Measurements from ENCODE around the gene DISC1.

The DISC1 gene

GRCh38 chr1:231838521-231838920, 211.9 kb downstream of the DISC1 start:
- no peaks in the 10 kb centered on the region for H3K9me3 ChIP-seq (ENCODE audit: control insufficient read depth in 2 of 2, low read length in 2 of 2)
- H3K9ac ChIP-seq (ENCODE audit: low read depth in 1 of 2, low read length in 2 of 2): no peak overlapping the region
- no peaks in the 10 kb centered on the region for H3K4me1 ChIP-seq (ENCODE audit: control insufficient read depth in 2 of 2, insufficient read depth in 2 of 2, low read length in 2 of 2)
- H3K4me3 ChIP-seq (ENCODE audit: low read length in 2 of 2): no peak overlapping the region
- H3K27me3 ChIP-seq (ENCODE audit: control insufficient read depth in 2 of 2, insufficient read depth in 2 of 2, low read length in 2 of 2): no peaks in the 10 kb centered on the region
- H3K27ac ChIP-seq (ENCODE audit: low read depth in 2 of 2, low read length in 2 of 2): no peak overlapping the region
- H3K36me3 ChIP-seq (ENCODE audit: control insufficient read depth in 2 of 2, insufficient read depth in 2 of 2, low read length in 2 of 2): no peaks in the 10 kb centered on the region

- H3K9ac ChIP-seq (ENCODE audit: low read depth in 1 of 2, low read length in 2 of 2): no peak overlapping the region
- no peak overlapping the region for H3K27ac ChIP-seq (ENCODE audit: low read depth in 2 of 2, low read length in 2 of 2)
- no peak overlapping the region for H3K4me3 ChIP-seq (ENCODE audit: low read length in 2 of 2)
- H3K9me3 ChIP-seq (ENCODE audit: control insufficient read depth in 2 of 2, low read length in 2 of 2): no peaks in the 10 kb centered on the region
- no peaks in the 10 kb centered on the region for H3K36me3 ChIP-seq (ENCODE audit: control insufficient read depth in 2 of 2, insufficient read depth in 2 of 2, low read length in 2 of 2)
- H3K4me1 ChIP-seq (ENCODE audit: control insufficient read depth in 2 of 2, insufficient read depth in 2 of 2, low read length in 2 of 2): no peaks in the 10 kb centered on the region
- no peaks in the 10 kb centered on the region for H3K27me3 ChIP-seq (ENCODE audit: control insufficient read depth in 2 of 2, insufficient read depth in 2 of 2, low read length in 2 of 2)
These were observed 213.4 kb downstream of the DISC1 start for GRCh38 chr1:231839999-231840398.

- H3K36me3 ChIP-seq (ENCODE audit: control insufficient read depth in 2 of 2, insufficient read depth in 2 of 2, low read length in 2 of 2): no peaks in the 10 kb centered on the region
- H3K4me3 ChIP-seq (ENCODE audit: low read length in 2 of 2): no peak overlapping the region
- no peaks in the 10 kb centered on the region for H3K9me3 ChIP-seq (ENCODE audit: control insufficient read depth in 2 of 2, low read length in 2 of 2)
- no peak overlapping the region for H3K27ac ChIP-seq (ENCODE audit: low read depth in 2 of 2, low read length in 2 of 2)
- no peaks in the 10 kb centered on the region for H3K4me1 ChIP-seq (ENCODE audit: control insufficient read depth in 2 of 2, insufficient read depth in 2 of 2, low read length in 2 of 2)
- H3K9ac ChIP-seq (ENCODE audit: low read depth in 1 of 2, low read length in 2 of 2): no peak overlapping the region
- H3K27me3 ChIP-seq (ENCODE audit: control insufficient read depth in 2 of 2, insufficient read depth in 2 of 2, low read length in 2 of 2): no peaks in the 10 kb centered on the region
These were observed 215.2 kb downstream of the DISC1 start for GRCh38 chr1:231841616-231842344.

- H3K4me1 ChIP-seq (ENCODE audit: control insufficient read depth in 2 of 2, insufficient read depth in 2 of 2, low read length in 2 of 2): no peaks in the 10 kb centered on the region
- H3K27me3 ChIP-seq (ENCODE audit: control insufficient read depth in 2 of 2, insufficient read depth in 2 of 2, low read length in 2 of 2): no peaks in the 10 kb centered on the region
- no peak overlapping the region for H3K4me3 ChIP-seq (ENCODE audit: low read length in 2 of 2)
- H3K36me3 ChIP-seq (ENCODE audit: control insufficient read depth in 2 of 2, insufficient read depth in 2 of 2, low read length in 2 of 2): no peaks in the 10 kb centered on the region
- no peak overlapping the region for H3K27ac ChIP-seq (ENCODE audit: low read depth in 2 of 2, low read length in 2 of 2)
- no peak overlapping the region for H3K9ac ChIP-seq (ENCODE audit: low read depth in 1 of 2, low read length in 2 of 2)
- no peaks in the 10 kb centered on the region for H3K9me3 ChIP-seq (ENCODE audit: control insufficient read depth in 2 of 2, low read length in 2 of 2)
These were observed 215.9 kb downstream of the DISC1 start for GRCh38 chr1:231842441-231842840.

GRCh38 chr1:231844986-231845502, 218.5 kb downstream of the DISC1 start:
- Histone ChIP-seq H3K27ac (ENCODE audit: low read depth in 2 of 2, low read length in 2 of 2) (no peak overlapping the region), H3K27me3 (ENCODE audit: control insufficient read depth in 2 of 2, insufficient read depth in 2 of 2, low read length in 2 of 2) (no peaks in the 10 kb centered on the region), H3K4me1 (ENCODE audit: control insufficient read depth in 2 of 2, insufficient read depth in 2 of 2, low read length in 2 of 2) (no peaks in the 10 kb centered on the region), H3K36me3 (ENCODE audit: control insufficient read depth in 2 of 2, insufficient read depth in 2 of 2, low read length in 2 of 2) (no peaks in the 10 kb centered on the region), H3K9me3 (ENCODE audit: control insufficient read depth in 2 of 2, low read length in 2 of 2) (no peaks in the 10 kb centered on the region), H3K4me3 (ENCODE audit: low read length in 2 of 2) (no peak overlapping the region), H3K9ac (ENCODE audit: low read depth in 1 of 2, low read length in 2 of 2) (no peak overlapping the region)

GRCh38 chr1:231847612-231848397, 221.2 kb downstream of the DISC1 start:
- Histone ChIP-seq H3K4me3 (ENCODE audit: low read length in 2 of 2) (no peak overlapping the region), H3K36me3 (ENCODE audit: control insufficient read depth in 2 of 2, insufficient read depth in 2 of 2, low read length in 2 of 2) (no peaks in the 10 kb centered on the region), H3K4me1 (ENCODE audit: control insufficient read depth in 2 of 2, insufficient read depth in 2 of 2, low read length in 2 of 2) (no peaks in the 10 kb centered on the region), H3K27ac (ENCODE audit: low read depth in 2 of 2, low read length in 2 of 2) (no peak overlapping the region), H3K9ac (ENCODE audit: low read depth in 1 of 2, low read length in 2 of 2) (no peak overlapping the region), H3K27me3 (ENCODE audit: control insufficient read depth in 2 of 2, insufficient read depth in 2 of 2, low read length in 2 of 2) (no peaks in the 10 kb centered on the region), H3K9me3 (ENCODE audit: control insufficient read depth in 2 of 2, low read length in 2 of 2) (no peaks in the 10 kb centered on the region)

- H3K4me3 ChIP-seq (ENCODE audit: low read length in 2 of 2): no peak overlapping the region
- no peaks in the 10 kb centered on the region for H3K36me3 ChIP-seq (ENCODE audit: control insufficient read depth in 2 of 2, insufficient read depth in 2 of 2, low read length in 2 of 2)
- H3K4me1 ChIP-seq (ENCODE audit: control insufficient read depth in 2 of 2, insufficient read depth in 2 of 2, low read length in 2 of 2): no peaks in the 10 kb centered on the region
- no peaks in the 10 kb centered on the region for H3K9me3 ChIP-seq (ENCODE audit: control insufficient read depth in 2 of 2, low read length in 2 of 2)
- H3K27ac ChIP-seq (ENCODE audit: low read depth in 2 of 2, low read length in 2 of 2): no peak overlapping the region
- no peak overlapping the region for H3K9ac ChIP-seq (ENCODE audit: low read depth in 1 of 2, low read length in 2 of 2)
- no peaks in the 10 kb centered on the region for H3K27me3 ChIP-seq (ENCODE audit: control insufficient read depth in 2 of 2, insufficient read depth in 2 of 2, low read length in 2 of 2)
These were observed 223.4 kb downstream of the DISC1 start for GRCh38 chr1:231849981-231850380.

- Histone ChIP-seq H3K36me3 (ENCODE audit: control insufficient read depth in 2 of 2, insufficient read depth in 2 of 2, low read length in 2 of 2) (no peaks in the 10 kb centered on the region), H3K4me3 (ENCODE audit: low read length in 2 of 2) (no peak overlapping the region), H3K27ac (ENCODE audit: low read depth in 2 of 2, low read length in 2 of 2) (no peak overlapping the region), H3K4me1 (ENCODE audit: control insufficient read depth in 2 of 2, insufficient read depth in 2 of 2, low read length in 2 of 2) (no peaks in the 10 kb centered on the region), H3K27me3 (ENCODE audit: control insufficient read depth in 2 of 2, insufficient read depth in 2 of 2, low read length in 2 of 2) (no peaks in the 10 kb centered on the region), H3K9ac (ENCODE audit: low read depth in 1 of 2, low read length in 2 of 2) (no peak overlapping the region), H3K9me3 (ENCODE audit: control insufficient read depth in 2 of 2, low read length in 2 of 2) (no peaks in the 10 kb centered on the region)
These were observed 224.2 kb downstream of the DISC1 start for GRCh38 chr1:231850786-231851185.

GRCh38 chr1:231853588-231854207, 227.1 kb downstream of the DISC1 start:
- Histone ChIP-seq H3K36me3 (ENCODE audit: control insufficient read depth in 2 of 2, insufficient read depth in 2 of 2, low read length in 2 of 2) (no peaks in the 10 kb centered on the region), H3K4me1 (ENCODE audit: control insufficient read depth in 2 of 2, insufficient read depth in 2 of 2, low read length in 2 of 2) (no peaks in the 10 kb centered on the region), H3K27ac (ENCODE audit: low read depth in 2 of 2, low read length in 2 of 2) (no peak overlapping the region), H3K9ac (ENCODE audit: low read depth in 1 of 2, low read length in 2 of 2) (no peak overlapping the region), H3K4me3 (ENCODE audit: low read length in 2 of 2) (no peak overlapping the region), H3K27me3 (ENCODE audit: control insufficient read depth in 2 of 2, insufficient read depth in 2 of 2, low read length in 2 of 2) (no peaks in the 10 kb centered on the region), H3K9me3 (ENCODE audit: control insufficient read depth in 2 of 2, low read length in 2 of 2) (no peaks in the 10 kb centered on the region)

GRCh38 chr1:231855361-231855760, 228.8 kb downstream of the DISC1 start:
- H3K9ac ChIP-seq (ENCODE audit: low read depth in 1 of 2, low read length in 2 of 2): no peak overlapping the region
- no peaks in the 10 kb centered on the region for H3K36me3 ChIP-seq (ENCODE audit: control insufficient read depth in 2 of 2, insufficient read depth in 2 of 2, low read length in 2 of 2)
- H3K27me3 ChIP-seq (ENCODE audit: control insufficient read depth in 2 of 2, insufficient read depth in 2 of 2, low read length in 2 of 2): no peaks in the 10 kb centered on the region
- no peak overlapping the region for H3K27ac ChIP-seq (ENCODE audit: low read depth in 2 of 2, low read length in 2 of 2)
- no peaks in the 10 kb centered on the region for H3K9me3 ChIP-seq (ENCODE audit: control insufficient read depth in 2 of 2, low read length in 2 of 2)
- H3K4me1 ChIP-seq (ENCODE audit: control insufficient read depth in 2 of 2, insufficient read depth in 2 of 2, low read length in 2 of 2): no peaks in the 10 kb centered on the region
- H3K4me3 ChIP-seq (ENCODE audit: low read length in 2 of 2): no peak overlapping the region
